Measurements from ENCODE around the gene IHH. TPM values are rescaled to one million over a fixed set of nuclear protein-coding genes. Genes with fewer than 3 reads are reported as not detected.

IHH gene
- 0.16 TPM in 1 of 2 replicates, not detected in the other for total RNA-seq
- long read RNA-seq = 0 reads

GRCh38 chr2:219060821-219061791, at the start of gene IHH:
IHH (minus strand) TSS chr2:219060921; CDS start chr2:219060467, 454 bp downstream.
- Mint-ChIP-seq H3K27ac (ENCODE audit: unreplicated experiment) (no peak within 1 kb of the TSS), H3K9me3 (no peaks in the 10 kb centered on the region), H3K4me1 (no peaks in the 10 kb centered on the region), H3K4me3 (peak within 1 kb of the TSS; percentile 34), H3K36me3 (ENCODE audit: low read depth) (no peaks in the 10 kb centered on the region), H3K27me3 (ENCODE audit: low read depth) (peaks cover 84% of the 10 kb centered on the region)
- no peak for TF ChIP-seq CTCF (conservative IDR thresholded peaks at IDR 0.05)
- no peak for DNase-seq (ENCODE audit: low read depth, low spot score)

GRCh38 chr2:219109471-219109870, 48.8 kb upstream of the IHH start:
- Mint-ChIP-seq H3K27me3 (ENCODE audit: low read depth) (no peaks in the 10 kb centered on the region), H3K4me1 (peaks cover 15% of the 10 kb centered on the region), H3K36me3 (ENCODE audit: low read depth) (no peaks in the 10 kb centered on the region), H3K9me3 (no peaks in the 10 kb centered on the region), H3K4me3 (no peak overlapping the region), H3K27ac (ENCODE audit: unreplicated experiment) (no peak overlapping the region)
- peak; percentile 5 for DNase-seq (ENCODE audit: low read depth, low spot score)
- no peak for TF ChIP-seq CTCF (conservative IDR thresholded peaks at IDR 0.05)

GRCh38 chr2:219107758-219108157, 47.0 kb upstream of the IHH start:
- H3K27me3 Mint-ChIP-seq (ENCODE audit: low read depth) = no peaks in the 10 kb centered on the region
- DNase-seq (ENCODE audit: low read depth, low spot score) = no peak
- peaks cover 15% of the 10 kb centered on the region for H3K4me1 Mint-ChIP-seq
- no peak for TF ChIP-seq CTCF (conservative IDR thresholded peaks at IDR 0.05)
- peak overlapping the region; percentile 47 for H3K27ac Mint-ChIP-seq (ENCODE audit: unreplicated experiment)
- no peaks in the 10 kb centered on the region for H3K9me3 Mint-ChIP-seq
- no peak overlapping the region for H3K4me3 Mint-ChIP-seq
- no peaks in the 10 kb centered on the region for H3K36me3 Mint-ChIP-seq (ENCODE audit: low read depth)

- peaks cover 15% of the 10 kb centered on the region for H3K4me1 Mint-ChIP-seq
- TF ChIP-seq CTCF (conservative IDR thresholded peaks at IDR 0.05) = no peak
- DNase-seq (ENCODE audit: low read depth, low spot score) = no peak
- H3K27me3 Mint-ChIP-seq (ENCODE audit: low read depth) = no peaks in the 10 kb centered on the region
- no peaks in the 10 kb centered on the region for H3K9me3 Mint-ChIP-seq
- no peak overlapping the region for H3K4me3 Mint-ChIP-seq
- no peaks in the 10 kb centered on the region for H3K36me3 Mint-ChIP-seq (ENCODE audit: low read depth)
- H3K27ac Mint-ChIP-seq (ENCODE audit: unreplicated experiment) = no peak overlapping the region
Measured at GRCh38 chr2:219106251-219106650, 45.5 kb upstream of the IHH start.

GRCh38 chr2:219104107-219105035, 43.6 kb upstream of the IHH start:
- H3K4me1 Mint-ChIP-seq = peaks cover 12% of the 10 kb centered on the region
- no peak overlapping the region for H3K4me3 Mint-ChIP-seq
- no peaks in the 10 kb centered on the region for H3K27me3 Mint-ChIP-seq (ENCODE audit: low read depth)
- H3K36me3 Mint-ChIP-seq (ENCODE audit: low read depth) = no peaks in the 10 kb centered on the region
- H3K27ac Mint-ChIP-seq (ENCODE audit: unreplicated experiment) = no peak overlapping the region
- TF ChIP-seq CTCF (conservative IDR thresholded peaks at IDR 0.05) = peak; percentile 72
- peak; percentile 12 for DNase-seq (ENCODE audit: low read depth, low spot score)
- H3K9me3 Mint-ChIP-seq = no peaks in the 10 kb centered on the region
